Measurements from ENCODE around the gene GTPBP8.

The GTPBP8 gene

DNA sequence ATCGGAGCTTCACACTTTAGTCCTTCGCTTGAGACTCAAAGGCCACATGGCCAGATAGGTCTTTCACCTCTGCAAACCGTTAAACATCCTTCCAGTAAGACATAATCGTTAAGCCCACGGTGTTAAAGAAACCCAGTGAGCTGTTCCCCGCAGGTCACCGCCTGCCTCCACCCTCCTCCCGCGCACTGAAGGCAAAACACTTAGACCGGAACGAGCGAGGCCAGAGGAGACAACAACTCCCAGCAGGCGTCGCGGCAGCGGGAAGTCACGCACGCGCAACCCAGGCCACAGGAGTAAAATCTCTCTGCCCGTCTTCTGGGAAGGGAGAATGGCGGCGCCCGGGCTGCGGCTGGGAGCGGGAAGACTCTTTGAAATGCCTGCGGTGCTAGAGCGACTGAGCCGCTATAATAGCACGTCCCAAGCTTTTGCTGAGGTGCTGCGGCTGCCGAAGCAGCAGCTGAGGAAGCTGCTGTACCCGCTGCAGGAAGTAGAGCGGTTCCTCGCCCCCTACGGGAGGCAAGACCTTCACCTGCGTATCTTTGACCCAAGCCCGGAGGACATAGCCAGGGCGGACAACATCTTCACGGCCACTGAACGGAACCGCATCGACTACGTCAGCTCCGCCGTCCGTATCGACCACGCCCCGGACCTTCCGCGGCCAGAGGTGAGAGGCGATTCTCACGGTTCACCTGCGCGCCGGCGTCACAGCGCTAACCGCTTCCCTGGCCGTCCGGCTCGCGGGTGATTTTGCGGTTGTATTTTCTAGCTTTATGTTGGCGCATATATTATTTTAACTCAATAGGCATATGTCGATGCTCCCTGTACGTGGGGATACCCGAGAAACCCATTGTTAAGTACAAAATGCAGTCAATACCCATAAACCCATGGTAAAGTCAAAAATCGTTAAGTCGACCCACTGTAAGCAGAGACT lies at the start of gene GTPBP8:
GTPBP8 (plus strand) TSS at position 313 of the 931 bp plus-strand sequence; CDS start at position 329, 16 bp downstream.
- peak; percentile 76 to 80 for DNase-seq (ENCODE audit: low read depth in 2 of 2)

DNA sequence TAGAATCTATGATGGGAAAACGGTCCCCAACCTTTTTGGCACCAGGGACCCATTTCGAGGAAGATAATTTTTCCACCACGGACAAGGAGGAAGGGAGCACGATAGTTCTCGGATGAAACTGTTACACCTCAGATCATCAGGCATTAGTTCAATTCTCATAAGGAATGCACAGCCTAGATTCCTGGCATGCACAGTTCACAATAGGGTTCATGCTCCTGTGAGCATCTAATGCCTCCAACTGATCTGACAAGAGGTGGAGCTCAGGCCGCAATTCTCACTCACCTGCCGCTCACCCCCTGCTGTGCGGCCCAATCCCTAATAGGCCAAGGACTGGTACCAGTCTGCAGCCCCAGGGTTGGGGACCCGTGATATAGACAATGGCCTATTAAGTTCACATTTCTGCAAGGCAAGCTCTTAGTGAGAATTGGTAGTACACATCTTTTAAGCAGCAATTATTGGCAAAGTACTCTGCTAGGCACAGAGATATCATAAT lies 42.4 kb upstream of the GTPBP8 start:
- DNase-seq (ENCODE audit: low read depth in 2 of 2) = no peak

DNA sequence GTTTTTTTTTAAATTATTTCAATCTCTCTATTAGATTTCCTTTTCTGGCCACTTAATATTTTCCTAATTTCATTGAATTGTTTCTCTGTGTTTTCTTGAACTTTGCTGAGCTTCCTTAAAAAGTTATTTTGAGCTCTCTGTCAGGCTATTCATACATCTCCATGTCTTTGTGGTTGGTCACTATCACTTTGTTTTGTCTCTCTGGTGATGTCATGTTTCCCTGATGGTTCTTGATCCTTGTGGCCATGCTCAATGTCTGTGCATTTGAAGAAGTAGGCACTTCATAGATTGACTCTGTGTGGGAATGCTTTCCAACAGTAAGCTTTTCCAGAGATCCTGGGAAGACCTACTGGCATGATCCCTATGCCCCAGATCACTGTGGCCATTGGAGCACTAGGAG lies 34.4 kb upstream of the GTPBP8 start:
- DNase-seq (ENCODE audit: low read depth in 2 of 2) = no peak

- no peak for DNase-seq (ENCODE audit: low read depth in 2 of 2)
Observed at GRCh38 chr3:112958811-112959560, 31.8 kb upstream of the GTPBP8 start.

GRCh38 chr3:112963683-112964082 lies 27.1 kb upstream of the GTPBP8 start:
- no peak for DNase-seq (ENCODE audit: low read depth in 2 of 2)

GRCh38 chr3:112965656-112966055 lies 25.1 kb upstream of the GTPBP8 start:
- DNase-seq (ENCODE audit: low read depth in 2 of 2) = no peak

- no peak for DNase-seq (ENCODE audit: low read depth in 2 of 2)
Observed at GRCh38 chr3:112966633-112967032, 24.2 kb upstream of the GTPBP8 start.

GRCh38 chr3:112967425-112967824 lies 23.4 kb upstream of the GTPBP8 start:
- no peak for DNase-seq (ENCODE audit: low read depth in 2 of 2)

GRCh38 chr3:112967828-112968227 lies 23.0 kb upstream of the GTPBP8 start:
- DNase-seq (ENCODE audit: low read depth in 2 of 2) = no peak

- no peak for DNase-seq (ENCODE audit: low read depth in 2 of 2)
Observed at GRCh38 chr3:112972158-112972557, 18.6 kb upstream of the GTPBP8 start.

GRCh38 chr3:112973325-112974177 lies 17.2 kb upstream of the GTPBP8 start:
- peak; percentile 35 to 55 for DNase-seq (ENCODE audit: low read depth in 2 of 2)

GRCh38 chr3:112974178-112974517 lies 16.6 kb upstream of the GTPBP8 start:
- no peak for DNase-seq (ENCODE audit: low read depth in 2 of 2)

DNA sequence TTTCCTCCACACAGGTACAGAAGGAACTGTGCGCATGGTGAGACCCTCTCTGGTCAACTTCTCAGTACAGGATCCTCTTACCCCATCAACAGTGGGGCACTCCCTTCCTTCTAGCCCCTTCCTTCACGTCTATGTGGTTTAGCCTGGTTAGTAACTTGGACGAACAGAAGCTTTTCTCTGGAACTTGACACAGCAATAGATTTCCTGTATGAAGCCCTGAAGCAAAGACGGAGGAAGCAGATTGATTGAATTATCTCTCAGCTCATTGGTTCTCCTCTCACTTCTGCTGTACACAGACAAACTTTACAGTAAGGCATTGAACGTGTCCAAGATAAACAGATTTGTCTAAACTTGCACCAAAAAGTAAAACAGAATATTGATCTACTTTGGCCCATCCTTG lies 15.9 kb upstream of the GTPBP8 start, which contains the start of gene CD200R1:
CD200R1 (minus strand) TSS at position 210 of the 400 bp plus-strand sequence. CDS start 246 bp downstream, outside the sequence.
- no peak for DNase-seq (ENCODE audit: low read depth in 2 of 2)

DNA sequence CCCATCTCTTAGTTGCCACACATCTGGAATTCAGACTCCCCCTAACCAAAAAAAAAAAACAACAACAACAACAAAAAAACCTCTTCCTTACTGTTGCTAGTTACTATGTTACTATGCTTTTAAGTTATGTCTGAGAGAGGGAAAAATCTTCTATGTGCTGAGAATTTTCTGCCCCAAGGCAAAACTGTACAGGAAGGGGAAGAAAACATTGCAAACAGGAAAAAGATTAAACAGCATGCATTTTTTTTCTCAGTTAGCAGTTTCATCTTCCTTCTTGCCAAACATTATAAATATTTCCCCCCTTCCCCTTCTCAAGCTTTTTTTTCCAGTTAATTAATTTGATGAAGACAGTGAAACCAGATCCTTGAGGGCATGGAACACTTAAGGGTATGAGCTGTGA lies 14.8 kb upstream of the GTPBP8 start:
- DNase-seq (ENCODE audit: low read depth in 2 of 2) = no peak

- no peak for DNase-seq (ENCODE audit: low read depth in 2 of 2)
Observed at GRCh38 chr3:112976953-112977352, 13.8 kb upstream of the GTPBP8 start.

- DNase-seq (ENCODE audit: low read depth in 2 of 2) = no peak
Observed at GRCh38 chr3:112979244-112979832, 11.4 kb upstream of the GTPBP8 start.

DNA sequence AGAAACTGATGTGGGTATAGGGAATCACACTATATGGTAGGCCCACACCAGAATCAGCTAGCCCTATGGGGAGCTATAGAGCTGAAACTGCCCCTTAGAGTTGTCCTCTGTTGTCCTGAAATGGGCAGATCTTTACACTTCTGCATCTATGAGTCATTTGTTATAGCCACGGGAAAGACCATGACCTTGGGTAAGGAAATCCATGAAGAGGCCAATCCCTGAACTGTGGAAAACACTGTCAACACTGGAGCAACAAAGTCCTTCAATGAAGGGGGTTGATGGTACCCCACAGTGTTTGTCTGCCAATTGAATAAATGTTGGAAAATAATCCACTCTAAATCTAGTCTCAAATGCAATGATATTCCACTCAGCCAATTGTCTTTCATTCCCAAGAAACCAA lies 10.7 kb upstream of the GTPBP8 start:
- DNase-seq (ENCODE audit: low read depth in 2 of 2) = no peak

- DNase-seq (ENCODE audit: low read depth in 2 of 2) = no peak
Observed at GRCh38 chr3:112982710-112983109, 8.1 kb upstream of the GTPBP8 start.

DNA sequence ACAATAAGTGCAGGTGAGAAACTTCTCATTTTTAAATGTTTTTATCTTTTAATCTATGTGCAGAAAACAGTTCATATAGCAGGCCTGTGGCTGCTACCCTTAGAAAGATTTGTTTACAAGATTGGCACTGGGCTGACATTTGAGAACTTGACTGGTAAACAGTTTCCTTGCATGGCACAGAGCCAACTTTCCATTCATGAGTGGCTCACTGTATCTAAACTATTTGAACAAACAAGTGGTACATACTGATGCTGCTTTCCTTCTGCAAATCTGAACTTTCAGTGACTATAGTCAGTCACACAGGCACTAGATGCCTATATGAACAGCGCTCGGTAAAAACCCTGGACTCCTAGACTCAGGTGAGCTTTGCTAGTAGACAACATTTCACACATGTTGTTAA lies 6.3 kb upstream of the GTPBP8 start:
- peak; percentile 3 to 24 for DNase-seq (ENCODE audit: low read depth in 2 of 2)

- no peak for DNase-seq (ENCODE audit: low read depth in 2 of 2)
Observed at GRCh38 chr3:112987710-112988334, 3.0 kb upstream of the GTPBP8 start.

- no peak for DNase-seq (ENCODE audit: low read depth in 2 of 2)
Observed at GRCh38 chr3:112995800-112996199, 5.0 kb downstream of the GTPBP8 start.

Measured in stimulated activated CD8-positive, alpha-beta memory T cell treated with anti-CD3 and anti-CD28 coated beads, Interleukin-7, amount 100 ng/mL, for 4 hours (primary cell).